Measurements from ENCODE around the gene SPNS2. TPM values are rescaled to one million over a fixed set of nuclear protein-coding genes. Genes with fewer than 3 reads are reported as not detected.

The SPNS2 gene
- polyA plus RNA-seq, 1 of the 3 experiments (the other 2 are of a cell fraction) = 0.08 TPM

GRCh38 chr17:4560421-4560820 lies 61.7 kb downstream of the SPNS2 start, which contains the start of gene GGT6:
Gene GGT6, minus strand, starts transcription at chr17:4560577. Its CDS starts 56 bp downstream, at chr17:4560521.
- H3K27ac ChIP-seq (ENCODE audit: low read depth in 2 of 2, low read length in 1 of 2) = no peak within 1 kb of the TSS
- H3K9me2 ChIP-seq = no peaks in the 10 kb centered on the region
- no peaks in the 10 kb centered on the region for H3K36me3 ChIP-seq (replicated peaks in 1 of 2; ENCODE audit: control insufficient read depth in 1 of 2, insufficient read depth in 2 of 2, low read length in 1 of 2)
- POLR2A ChIA-PET = no interaction called here
- 91% methylated on average over 4 of the region's 12 CpGs for WGBS (ENCODE audit: low lambda C conversion rate)
- H3K4me3 ChIP-seq (ENCODE audit: low read depth in 2 of 2, low read length in 1 of 2) = no peak within 1 kb of the TSS
- H3K4me2 ChIP-seq = no peak within 1 kb of the TSS
- no peaks in the 10 kb centered on the region for H3F3A ChIP-seq (replicated peaks; ENCODE audit: insufficient read depth)
- H3K9me3 ChIP-seq = no peaks in the 10 kb centered on the region
- TF ChIP-seq EZH2phosphoT487 (IDR thresholded peaks at IDR 0.05; ENCODE audit: borderline replicate concordance, low read depth) (no peak), CHD2 (IDR thresholded peaks at IDR 0.05; ENCODE audit: low read length, partially characterized antibody) (no peak), TEAD4 (IDR thresholded peaks at IDR 0.05; ENCODE audit: borderline replicate concordance, insufficient read depth) (no peak), JUND (IDR thresholded peaks at IDR 0.05) (no peak), GABPA (IDR thresholded peaks at IDR 0.05; ENCODE audit: low read depth) (no peak), REST (IDR thresholded peaks at IDR 0.05; ENCODE audit: low read depth, low read length) (no peak), FOXJ3 (CRISPR knock-in tag; IDR thresholded peaks at IDR 0.05) (no peak), RFX5 (IDR thresholded peaks at IDR 0.05; ENCODE audit: low read length) (no peak), NFIC (IDR thresholded peaks at IDR 0.05; ENCODE audit: borderline replicate concordance) (no peak), MXI1 (IDR thresholded peaks at IDR 0.05; ENCODE audit: low read depth, low read length) (no peak), MAX (IDR thresholded peaks at IDR 0.05; ENCODE audit: low read depth) (no peak), GATA2 (CRISPR knock-in tag; IDR thresholded peaks at IDR 0.05) (no peak), TAF1 (IDR thresholded peaks at IDR 0.05; ENCODE audit: borderline replicate concordance, low read depth, low read length) (no peak)
- TF ChIP-seq, protein P1, sequence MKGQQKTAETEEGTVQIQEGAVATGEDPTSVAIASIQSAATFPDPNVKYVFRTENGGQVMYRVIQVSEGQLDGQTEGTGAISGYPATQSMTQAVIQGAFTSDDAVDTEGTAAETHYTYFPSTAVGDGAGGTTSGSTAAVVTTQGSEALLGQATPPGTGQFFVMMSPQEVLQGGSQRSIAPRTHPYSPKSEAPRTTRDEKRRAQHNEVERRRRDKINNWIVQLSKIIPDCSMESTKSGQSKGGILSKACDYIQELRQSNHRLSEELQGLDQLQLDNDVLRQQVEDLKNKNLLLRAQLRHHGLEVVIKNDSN (IDR thresholded peaks at IDR 0.05; ENCODE audit: borderline replicate concordance, low read depth) = no peak
- TF ChIP-seq, protein P2, sequence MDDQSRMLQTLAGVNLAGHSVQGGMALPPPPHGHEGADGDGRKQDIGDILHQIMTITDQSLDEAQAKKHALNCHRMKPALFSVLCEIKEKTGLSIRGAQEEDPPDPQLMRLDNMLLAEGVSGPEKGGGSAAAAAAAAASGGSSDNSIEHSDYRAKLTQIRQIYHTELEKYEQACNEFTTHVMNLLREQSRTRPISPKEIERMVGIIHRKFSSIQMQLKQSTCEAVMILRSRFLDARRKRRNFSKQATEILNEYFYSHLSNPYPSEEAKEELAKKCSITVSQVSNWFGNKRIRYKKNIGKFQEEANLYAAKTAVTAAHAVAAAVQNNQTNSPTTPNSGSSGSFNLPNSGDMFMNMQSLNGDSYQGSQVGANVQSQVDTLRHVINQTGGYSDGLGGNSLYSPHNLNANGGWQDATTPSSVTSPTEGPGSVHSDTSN (IDR thresholded peaks at IDR 0.05) = no peak
- no peaks in the 10 kb centered on the region for H4K20me1 ChIP-seq (ENCODE audit: insufficient read depth)
- no peaks in the 10 kb centered on the region for H3K79me2 ChIP-seq (ENCODE audit: insufficient read depth)
- H2AFZ ChIP-seq (ENCODE audit: low read depth) = no peak within 1 kb of the TSS
- no peaks in the 10 kb centered on the region for H3K27me3 ChIP-seq (ENCODE audit: insufficient read depth)
- H3K4me1 ChIP-seq (ENCODE audit: control insufficient read depth in 1 of 2, insufficient read depth in 2 of 2, low read depth in 1 of 2, low read length in 1 of 2) = peaks cover 0 to 8% of the 10 kb centered on the region in 2 experiments; a peak in 1 of 4 replicates
- CTCF ChIA-PET = interaction anchor here (3.4 kb wide), 1 partner anchor 65 kb away, joined by 18 read pairs; no protein-coding TSS in a partner anchor
- DNase-seq = no peak
- no peak within 1 kb of the TSS for H3K9ac ChIP-seq

Data from SK-N-SH (cell line).